Measurements from ENCODE around the gene TESK2. TPM values are rescaled to one million over a fixed set of nuclear protein-coding genes. Genes with fewer than 3 reads are reported as not detected.

TESK2 gene
- total and polyA plus RNA-seq, 2 of the 13 experiments (the other 11 are each of a cell fraction or from before 2014, with no cell fraction given): 5.5 to 9.6 TPM

DNA sequence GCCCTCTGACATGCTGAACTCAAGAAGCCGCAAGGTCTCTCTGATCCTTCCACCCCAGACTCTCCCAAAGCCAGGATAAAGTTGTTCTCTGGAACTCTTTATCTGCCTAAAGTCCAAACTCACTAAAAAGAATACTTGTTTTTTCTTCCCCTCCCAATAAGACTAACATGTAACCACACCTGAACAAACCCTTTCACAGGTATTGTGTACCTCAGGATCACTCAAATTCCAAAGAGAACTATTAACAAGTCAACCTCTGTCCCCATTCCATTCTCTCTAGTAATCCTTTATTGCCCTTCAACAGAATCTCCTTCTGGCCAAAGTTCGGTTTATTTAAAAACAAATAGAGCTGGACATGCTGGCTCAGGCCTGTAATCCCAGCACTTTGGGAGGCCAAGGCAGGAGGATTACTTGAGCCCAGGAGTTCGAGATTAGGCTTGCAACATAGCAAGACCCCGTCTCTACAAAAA, 155.1 kb downstream of the TESK2 start (continued):
- TF ChIP-seq ZFYVE20 (CRISPR knock-in tag; IDR thresholded peaks at IDR 0.05; ENCODE audit: borderline replicate concordance, low read depth) (no peak), IRF2 (CRISPR knock-in tag; IDR thresholded peaks at IDR 0.05) (peak; percentile 16; the same call in 1 of the 2 replicates), CAMTA2 (CRISPR knock-in tag; IDR thresholded peaks at IDR 0.05; ENCODE audit: borderline replicate concordance) (no peak), HNF1B (CRISPR knock-in tag; IDR thresholded peaks at IDR 0.05) (peak; percentile 36; the same call in 1 of the 2 replicates), POGZ (CRISPR knock-in tag; IDR thresholded peaks at IDR 0.05) (peak; percentile 57; the same call in 1 of the 2 replicates), ZMYM4 (CRISPR knock-in tag; IDR thresholded peaks at IDR 0.05) (peak; percentile 48; the same call in 1 of the 2 replicates), ZNF121 (CRISPR knock-in tag; IDR thresholded peaks at IDR 0.05) (0 out of 2 replicates have a peak, but pooled peaks have one; percentile 34), GFI1 (CRISPR knock-in tag; IDR thresholded peaks at IDR 0.05; ENCODE audit: borderline replicate concordance) (peak; percentile 69; the same call in 1 of the 2 replicates), MYNN (CRISPR knock-in tag; IDR thresholded peaks at IDR 0.05; ENCODE audit: low read depth) (no peak), SIN3B (IDR thresholded peaks at IDR 0.05; ENCODE audit: low read length) (no peak), PPARG (CRISPR knock-in tag; conservative IDR thresholded peaks at IDR 0.05) (peak; percentile 100), ADNP (CRISPR knock-in tag; IDR thresholded peaks at IDR 0.05) (peak; percentile 60; the same call in 1 of the 2 replicates), GPN1 (CRISPR knock-in tag; IDR thresholded peaks at IDR 0.05; ENCODE audit: borderline replicate concordance) (no peak), ATF7 (IDR thresholded peaks at IDR 0.05) (peak; percentile 41; the same call in 1 of the 2 replicates), ATF7 (CRISPR knock-in tag; IDR thresholded peaks at IDR 0.05) (no peak), SMARCE1 (IDR thresholded peaks at IDR 0.05; ENCODE audit: borderline replicate concordance) (no peak), FOXJ3 (CRISPR knock-in tag; IDR thresholded peaks at IDR 0.05; ENCODE audit: borderline replicate concordance) (0 out of 2 replicates have a peak, but pooled peaks have one; percentile 20), CSRNP1 (CRISPR knock-in tag; IDR thresholded peaks at IDR 0.05) (no peak), BCL6 (CRISPR knock-in tag; IDR thresholded peaks at IDR 0.05) (peak; percentile 95), ZSCAN30 (CRISPR knock-in tag; IDR thresholded peaks at IDR 0.05) (no peak), HBP1 (CRISPR knock-in tag; IDR thresholded peaks at IDR 0.05; ENCODE audit: low read depth) (no peak), ZNF879 (CRISPR knock-in tag; IDR thresholded peaks at IDR 0.05) (no peak), FOXO1 (CRISPR knock-in tag; IDR thresholded peaks at IDR 0.05) (0 out of 2 replicates have a peak, but pooled peaks have one; percentile 17), SOX5 (CRISPR knock-in tag; IDR thresholded peaks at IDR 0.05; ENCODE audit: borderline replicate concordance) (peak; percentile 87; the same call in 1 of the 2 replicates), HDAC6 (IDR thresholded peaks at IDR 0.05; ENCODE audit: low read depth, low read length) (no peak)
- TF ChIP-seq, protein P1, sequence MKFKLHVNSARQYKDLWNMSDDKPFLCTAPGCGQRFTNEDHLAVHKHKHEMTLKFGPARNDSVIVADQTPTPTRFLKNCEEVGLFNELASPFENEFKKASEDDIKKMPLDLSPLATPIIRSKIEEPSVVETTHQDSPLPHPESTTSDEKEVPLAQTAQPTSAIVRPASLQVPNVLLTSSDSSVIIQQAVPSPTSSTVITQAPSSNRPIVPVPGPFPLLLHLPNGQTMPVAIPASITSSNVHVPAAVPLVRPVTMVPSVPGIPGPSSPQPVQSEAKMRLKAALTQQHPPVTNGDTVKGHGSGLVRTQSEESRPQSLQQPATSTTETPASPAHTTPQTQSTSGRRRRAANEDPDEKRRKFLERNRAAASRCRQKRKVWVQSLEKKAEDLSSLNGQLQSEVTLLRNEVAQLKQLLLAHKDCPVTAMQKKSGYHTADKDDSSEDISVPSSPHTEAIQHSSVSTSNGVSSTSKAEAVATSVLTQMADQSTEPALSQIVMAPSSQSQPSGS (CRISPR knock-in tag; IDR thresholded peaks at IDR 0.05): peak; percentile 64; the same call in 1 of the 2 replicates
